Activated CD4-positive, CD25-positive, alpha-beta regulatory T cell treated with anti-CD3 and anti-CD28 coated beads, Interleukin-2, amount 50 U/mL, for 16 hours (primary cell): ENCODE results near the gene FARP1.
A peak's percentile ranks its signal among the peaks of the same experiment; 100 is the strongest.

Experiments used
- DNase-seq: peaks from one replicate; pipeline ENCODE4 v3.0.0-alpha.2; 2020; ENCODE audit warnings: low read depth, low spot score

The FARP1 gene

GRCh38 chr13:98459721-98460370 is 317.0 kb downstream of the FARP1 start:
- no peak for DNase-seq

GRCh38 chr13:98460516-98460915 is 317.6 kb downstream of the FARP1 start:
- no peak for DNase-seq

- no peak for DNase-seq
Observed at GRCh38 chr13:98461486-98462240, 318.8 kb downstream of the FARP1 start.

GRCh38 chr13:98462241-98462882 is 319.5 kb downstream of the FARP1 start:
- no peak for DNase-seq

- no peak for DNase-seq
Observed at GRCh38 chr13:98462946-98463345, 320.1 kb downstream of the FARP1 start.

- no peak for DNase-seq
Observed at GRCh38 chr13:98466634-98467236, 323.8 kb downstream of the FARP1 start.

- no peak for DNase-seq
Observed at GRCh38 chr13:98467263-98467985, 324.5 kb downstream of the FARP1 start.

GRCh38 chr13:98468361-98468760 is 325.5 kb downstream of the FARP1 start:
- DNase-seq = no peak

GRCh38 chr13:98468929-98469328 is 326.0 kb downstream of the FARP1 start:
- no peak for DNase-seq

- no peak for DNase-seq
Observed at GRCh38 chr13:98470920-98471319, 328.0 kb downstream of the FARP1 start.

- no peak for DNase-seq
Observed at GRCh38 chr13:98471934-98472333, 329.0 kb downstream of the FARP1 start.

- no peak for DNase-seq
Observed at GRCh38 chr13:98473135-98473787, 330.4 kb downstream of the FARP1 start.

GRCh38 chr13:98473788-98474144 is 330.9 kb downstream of the FARP1 start:
- no peak for DNase-seq

- no peak for DNase-seq
Observed at GRCh38 chr13:98474292-98474691, 331.4 kb downstream of the FARP1 start.

- no peak for DNase-seq
Observed at GRCh38 chr13:98474761-98475160, 331.9 kb downstream of the FARP1 start.

GRCh38 chr13:98475522-98475921 is 332.6 kb downstream of the FARP1 start:
- no peak for DNase-seq

- no peak for DNase-seq
Observed at GRCh38 chr13:98476106-98476505, 333.2 kb downstream of the FARP1 start.

- peak; percentile 73 for DNase-seq
Observed at GRCh38 chr13:98476538-98476966, 333.7 kb downstream of the FARP1 start.

- no peak for DNase-seq
Observed at GRCh38 chr13:98478189-98479129, 335.6 kb downstream of the FARP1 start.

- DNase-seq = no peak
Observed at GRCh38 chr13:98479496-98480003, 336.7 kb downstream of the FARP1 start.
